ENCODE data around the gene CABP1.
"Not testable (repeated sequence)": the region's sequence is repeated elsewhere in the genome, so short reads cannot be mapped to it uniquely, and the experiment has no call there.

Gene CABP1

GRCh38 chr12:120639771-120640721 is at the start of gene CABP1:
TSS of gene CABP1 (plus strand) at chr12:120640626. CDS start at chr12:120640686, 60 bp downstream.
- DNase-seq = peak; percentile 55

DNA sequence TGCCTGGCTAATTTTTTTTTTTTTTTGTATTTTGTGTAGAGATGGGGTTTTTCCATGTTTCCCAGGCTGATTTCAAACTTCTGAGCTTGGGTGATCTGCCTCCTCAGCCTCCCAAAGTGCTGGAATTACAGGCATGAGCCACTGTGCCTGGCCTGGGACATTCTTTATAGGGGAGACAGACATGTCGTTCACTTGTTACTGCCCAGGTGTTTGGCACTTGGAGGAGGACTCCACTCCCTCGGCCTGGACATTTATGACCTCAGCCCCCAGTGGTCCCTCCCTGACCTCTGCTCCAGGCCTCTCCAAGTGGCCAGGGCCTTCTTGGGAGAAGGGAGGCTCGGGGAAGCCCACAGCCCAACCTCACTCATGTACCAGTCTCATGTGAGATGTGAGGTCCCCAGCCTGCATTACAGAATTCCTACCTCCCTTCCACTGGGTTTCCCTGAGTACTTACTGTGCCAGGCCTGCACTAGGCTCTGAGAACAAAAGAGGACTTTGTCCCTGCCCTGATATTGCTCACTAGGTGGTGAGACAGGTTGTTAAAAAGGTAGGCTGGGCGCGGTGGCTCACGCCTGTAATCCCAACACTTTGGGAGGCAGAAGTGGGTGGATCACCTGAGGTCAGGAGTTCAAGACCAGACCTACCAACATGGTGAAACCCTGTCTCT is 49.6 kb upstream of the CABP1 start:
- no peak for DNase-seq

- DNase-seq = no peak
These were observed 48.0 kb upstream of the CABP1 start for GRCh38 chr12:120592121-120593049.

GRCh38 chr12:120596901-120597300 is 43.5 kb upstream of the CABP1 start:
- DNase-seq = no peak

DNA sequence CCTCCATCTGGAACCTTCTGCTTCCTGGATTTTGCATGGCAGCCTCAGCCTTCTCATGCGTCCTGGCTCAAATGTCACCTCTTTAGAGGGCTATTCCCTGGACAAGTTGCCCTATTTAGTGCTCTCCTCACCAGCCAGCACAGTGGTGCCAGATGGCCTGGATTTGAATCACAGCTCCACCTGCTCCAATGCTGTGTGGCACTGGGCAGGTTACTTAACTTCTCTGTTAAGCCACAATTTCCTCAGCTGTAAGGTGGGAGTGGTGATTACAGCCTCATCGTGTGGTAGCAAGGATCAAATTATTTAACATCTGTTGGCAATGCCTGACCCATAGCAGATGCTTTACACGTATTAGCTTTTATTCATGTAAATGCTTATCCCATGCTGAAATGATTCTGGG is 42.6 kb upstream of the CABP1 start:
- no peak for DNase-seq

DNA sequence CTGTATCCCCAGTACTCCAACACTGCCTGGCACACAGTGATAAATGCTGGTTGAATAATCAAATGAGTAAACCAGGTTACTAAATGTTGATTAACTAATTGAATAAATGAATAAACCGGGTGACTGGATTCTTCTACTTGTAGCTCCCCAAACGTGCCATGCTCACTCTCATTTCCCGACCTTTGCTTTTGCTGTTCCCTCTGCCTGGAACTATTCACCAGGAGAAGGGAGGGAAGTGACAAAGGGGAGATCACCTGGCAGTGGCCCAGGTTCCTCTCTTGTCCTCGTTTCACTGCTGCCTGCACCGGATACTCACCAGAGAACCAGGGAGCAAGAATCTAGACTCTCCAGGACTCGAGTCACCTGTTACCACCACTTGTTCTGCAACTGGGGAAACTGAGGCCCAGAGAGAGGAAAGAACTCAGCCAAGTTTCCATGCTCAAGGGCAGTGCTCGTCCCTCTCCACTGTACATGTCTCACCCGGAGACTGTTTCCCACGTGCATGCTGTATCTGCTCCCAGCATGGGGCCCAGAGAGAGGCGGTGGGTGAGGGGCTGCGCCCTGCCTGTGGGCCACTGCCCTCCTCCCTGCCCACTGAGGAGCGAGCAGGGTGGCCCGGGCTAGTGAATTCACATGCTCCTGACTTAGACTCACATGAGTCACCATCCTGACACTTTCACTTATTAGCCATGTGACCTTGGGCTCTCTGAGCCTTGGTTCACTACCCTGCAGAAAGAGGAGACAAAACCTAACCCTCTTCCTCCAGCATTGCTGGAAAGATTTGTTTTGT is 41.6 kb upstream of the CABP1 start:
- DNase-seq = no peak

DNA sequence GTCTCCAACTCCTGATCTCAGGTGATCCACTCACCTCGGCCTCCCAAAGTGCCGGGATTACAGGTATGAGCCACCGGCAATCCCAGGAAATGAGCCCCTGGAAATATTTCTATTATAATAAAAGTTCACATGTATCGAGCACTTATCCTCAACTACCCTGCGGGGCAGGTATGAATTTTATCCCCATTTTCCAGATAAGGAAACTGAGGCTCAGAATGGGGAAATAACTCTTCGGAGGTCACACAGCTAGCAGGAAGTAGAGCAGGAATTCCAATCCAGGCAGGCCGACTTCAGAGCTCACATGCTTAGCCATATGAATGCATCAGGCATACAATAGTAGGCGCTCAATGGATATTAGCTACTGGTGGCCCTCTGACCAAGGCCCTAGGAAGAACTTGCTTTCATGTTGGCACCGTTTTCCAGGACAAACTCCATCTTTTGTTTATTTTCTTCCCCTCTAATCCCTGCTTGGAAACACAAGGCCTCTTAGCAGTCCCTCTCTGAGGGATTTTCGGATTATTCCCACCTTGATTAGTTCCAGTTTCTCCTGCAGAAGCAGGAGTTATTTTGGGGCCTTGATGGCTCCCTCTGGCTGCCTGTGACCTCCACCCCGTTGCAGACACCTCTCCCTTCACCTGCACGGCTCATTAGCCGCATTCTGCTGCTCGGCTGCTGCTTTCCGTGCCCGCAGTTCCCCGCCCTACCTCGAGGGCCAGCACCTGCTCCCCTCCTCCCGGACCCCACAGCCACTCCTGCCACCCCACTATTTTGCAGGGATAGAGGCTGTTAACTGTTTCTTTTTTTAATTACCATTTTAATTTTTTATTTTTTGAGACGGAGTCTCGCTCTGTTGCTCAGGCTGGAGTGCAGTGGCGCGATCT is 40.5 kb upstream of the CABP1 start:
- DNase-seq = no peak

- DNase-seq = peak; percentile 91
These were observed 38.0 kb upstream of the CABP1 start for GRCh38 chr12:120602416-120602815.

DNA sequence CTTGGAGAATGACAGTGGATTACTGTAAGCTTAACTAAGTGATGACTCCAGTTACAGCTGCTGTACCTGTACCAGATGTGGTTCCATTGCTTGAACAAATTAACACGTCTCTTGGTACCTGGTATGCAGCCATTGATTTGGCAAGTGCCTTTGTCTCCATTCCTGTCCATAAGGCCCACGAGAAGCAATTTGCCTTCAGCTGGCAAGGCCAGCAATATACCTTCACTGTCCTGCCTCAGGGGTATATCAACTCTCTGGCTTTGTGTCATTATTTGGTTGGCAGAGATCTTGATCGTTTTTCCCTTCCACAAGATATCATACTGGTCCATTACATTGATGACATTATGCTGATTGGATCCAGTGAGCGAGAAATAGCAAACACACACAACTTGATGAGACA is 29.9 kb upstream of the CABP1 start:
- no peak for DNase-seq

DNA sequence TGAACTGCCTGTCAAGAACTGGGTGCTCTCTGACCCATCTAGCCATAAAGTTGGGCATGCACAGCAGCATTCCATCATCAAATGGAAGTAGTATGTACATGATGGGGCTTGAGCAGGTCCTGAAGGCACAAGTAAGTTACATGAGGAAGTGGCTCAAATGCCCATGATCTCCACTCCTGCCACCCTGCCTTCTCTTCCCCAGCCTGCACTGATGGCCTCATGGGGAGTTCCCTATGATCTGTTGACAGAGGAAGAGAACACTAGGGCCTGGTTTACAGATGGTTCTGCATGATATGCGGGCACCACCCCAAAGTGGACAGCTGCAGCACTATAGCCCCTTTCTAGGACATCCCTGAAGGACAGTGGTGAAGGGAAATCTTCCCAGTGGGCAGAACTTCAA is 28.9 kb upstream of the CABP1 start:
- not testable (repeated sequence) for DNase-seq

- DNase-seq = no peak
These were observed 25.6 kb upstream of the CABP1 start for GRCh38 chr12:120614848-120615247.

DNA sequence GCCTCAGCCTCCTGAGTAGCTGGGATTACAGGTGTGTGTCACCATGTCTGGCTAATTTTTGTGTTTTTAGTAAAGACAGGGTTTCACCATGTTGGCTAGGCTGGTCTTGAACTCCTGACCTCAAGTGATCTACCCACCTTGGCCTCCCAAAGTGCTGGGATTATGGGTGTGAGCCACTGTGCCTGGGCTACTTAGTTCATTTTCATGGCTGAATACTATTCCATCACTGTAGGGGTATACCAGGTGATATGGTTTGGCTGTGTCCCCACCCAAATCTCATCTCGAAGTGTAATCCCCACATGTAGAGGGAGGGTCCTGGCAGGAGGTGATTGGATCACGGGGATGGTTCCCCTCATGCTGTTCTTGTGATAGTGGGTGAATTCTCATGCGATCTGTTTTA is 23.2 kb upstream of the CABP1 start:
- not testable (repeated sequence) for DNase-seq

GRCh38 chr12:120617767-120618166 is 22.7 kb upstream of the CABP1 start:
- not testable (repeated sequence) for DNase-seq

DNA sequence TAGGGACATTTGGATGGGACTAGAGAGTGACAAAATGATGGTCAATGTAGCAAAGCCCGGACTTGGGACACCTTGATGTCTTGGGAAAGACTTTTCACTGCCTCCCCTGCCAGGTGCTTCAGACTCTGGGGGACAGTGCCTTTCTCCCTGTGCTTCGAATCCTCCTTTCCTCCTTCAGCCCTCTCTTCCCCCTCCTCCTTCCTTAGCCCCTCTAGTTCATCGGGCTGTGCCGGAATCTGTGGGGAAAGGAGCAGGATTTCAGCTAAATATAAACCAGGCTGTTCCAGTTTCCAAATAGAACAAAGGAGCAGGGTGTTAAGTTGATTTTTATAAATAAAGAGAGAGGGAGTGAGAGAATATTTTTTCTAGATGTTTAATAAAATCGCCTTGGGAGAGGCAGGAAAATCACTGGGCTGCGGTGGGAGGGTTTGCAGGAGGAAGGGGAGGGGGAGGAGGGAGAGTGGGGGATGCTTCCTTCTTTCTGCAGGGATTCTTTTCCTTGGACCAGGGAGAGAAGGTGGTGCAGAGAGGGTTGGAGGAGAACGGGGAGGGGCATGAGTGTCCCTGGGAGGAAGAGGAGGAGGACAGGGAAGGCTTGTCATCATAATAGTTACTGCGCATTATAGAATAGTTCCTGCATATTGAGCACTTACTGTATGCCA is 21.3 kb upstream of the CABP1 start:
- DNase-seq = no peak

GRCh38 chr12:120620624-120621023 is 19.8 kb upstream of the CABP1 start:
- no peak for DNase-seq

- DNase-seq = peak; percentile 39
These were observed 14.6 kb upstream of the CABP1 start for GRCh38 chr12:120625557-120626419.

GRCh38 chr12:120628919-120629318 is 11.5 kb upstream of the CABP1 start:
- DNase-seq = no peak

DNA sequence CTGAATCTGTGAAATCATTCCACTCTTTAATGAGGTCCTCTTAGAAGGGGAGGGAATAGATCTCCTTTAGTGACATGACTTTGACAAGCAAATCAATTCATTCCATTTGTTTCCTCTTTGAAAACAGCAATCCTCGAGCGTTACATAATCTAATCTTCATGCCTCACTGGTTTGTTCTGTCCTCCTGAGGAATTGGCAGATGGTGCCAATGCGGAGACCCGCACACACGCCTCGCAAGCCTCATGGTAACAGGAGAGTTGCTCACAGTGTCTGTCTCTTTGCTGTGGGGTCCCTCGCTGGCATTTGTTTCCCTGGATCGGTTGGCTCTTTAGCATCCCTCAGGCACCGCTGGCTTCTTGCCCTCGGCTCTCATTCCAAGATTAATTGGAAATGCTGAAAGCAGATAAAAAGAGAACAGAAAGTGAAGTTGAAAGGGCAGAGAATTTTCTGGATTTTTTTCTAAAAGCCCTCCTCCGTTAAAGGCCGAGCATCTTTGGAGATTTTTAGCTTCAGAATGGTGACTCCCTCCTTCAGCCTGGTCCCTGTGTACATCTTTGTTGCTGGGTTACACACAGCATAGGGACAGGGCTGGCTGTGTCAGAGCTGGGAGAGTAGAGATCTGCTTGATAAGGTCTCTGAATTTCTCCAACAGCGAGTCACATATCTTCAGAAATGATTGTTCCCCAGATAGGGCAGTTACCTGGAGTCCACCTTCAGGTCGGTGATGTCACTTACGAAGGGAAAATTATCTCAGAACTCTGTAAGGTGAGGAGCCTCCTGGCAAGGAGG is 10.1 kb upstream of the CABP1 start:
- DNase-seq = no peak

DNA sequence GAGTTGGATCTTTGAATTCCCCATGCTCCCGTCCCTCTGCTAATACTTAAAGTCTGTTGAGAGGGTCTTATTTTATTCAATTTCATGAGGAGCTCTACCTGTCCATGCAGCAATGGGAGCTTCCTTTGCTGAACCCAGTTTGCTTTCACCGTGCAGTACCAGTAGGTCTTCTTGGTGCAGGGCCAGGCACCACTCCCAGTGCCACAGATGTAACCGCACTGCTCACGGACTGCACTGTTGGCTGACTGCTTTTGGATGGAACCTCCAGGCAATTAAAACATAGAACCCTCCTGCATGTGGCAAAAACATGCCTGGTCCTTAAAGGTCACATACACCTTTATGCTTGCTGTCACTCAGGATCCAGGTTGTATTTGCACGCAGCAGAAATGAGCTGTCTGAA is 9.3 kb upstream of the CABP1 start:
- no peak for DNase-seq
